Natural killer cell (primary cell): ENCODE results near the gene TCF7L1. TPM values are rescaled to one million over a fixed set of nuclear protein-coding genes. Genes with fewer than 3 reads are reported as not detected.

Source experiments
- ATAC-seq, 3 donors: fragments of 150-1000 bp in 2 of 3; fragments of 200-7000 bp in 1 of 3; cut with Tn5 transposase; 1 replicate in 1 of 3; 2 replicates in 2 of 3; pipeline ENCODE4 v1.10.0; 2021; ENCODE audit warnings: mild to moderate bottlenecking in 2 of 3, moderate library complexity in 2 of 3
- DNase-seq, 2 donors: peaks; one replicate each; pipeline versions ENCODE4 v3.0.0 to v3.0.0-alpha.2; 2013 to 2021; ENCODE audit warnings: mixed read lengths in 1 of 2
- H3K27ac ChIP-seq: one replicate; pipeline ENCODE4 v1.5.1; 2013; ENCODE audit warnings: mild to moderate bottlenecking, low read length
- H3K27me3 ChIP-seq: one replicate; pipeline ENCODE4 v1.6.1; 2013; ENCODE audit warnings: low read length; ENCODE audit not compliant: control insufficient read depth, insufficient read depth
- H3K36me3 ChIP-seq: one replicate; pipeline ENCODE4 v1.6.1; 2013; ENCODE audit warnings: low read length; ENCODE audit not compliant: control insufficient read depth, insufficient read depth
- H3K4me1 ChIP-seq: one replicate; pipeline ENCODE4 v1.6.1; 2013; ENCODE audit warnings: low read length; ENCODE audit not compliant: control insufficient read depth, insufficient read depth
- H3K4me3 ChIP-seq: one replicate; pipeline ENCODE4 v1.5.1; 2013; ENCODE audit warnings: low read length
- H3K9me3 ChIP-seq: one replicate; pipeline ENCODE4 v1.6.1; 2013; ENCODE audit warnings: low read length; ENCODE audit not compliant: control insufficient read depth, insufficient read depth
- H3K27ac Mint-ChIP-seq, 2 donors: one replicate each; pipeline ENCODE4 v1.8.0; 2022; ENCODE audit warnings: mild to moderate bottlenecking in 2 of 2, mixed read lengths in 2 of 2, moderate library complexity in 1 of 2
- H3K27me3 Mint-ChIP-seq, 2 donors: one replicate each; pipeline ENCODE4 v1.8.0; 2022; ENCODE audit warnings: low read depth in 2 of 2, mixed read lengths in 2 of 2
- H3K36me3 Mint-ChIP-seq: one replicate; pipeline ENCODE4 v1.8.0; 2022; ENCODE audit warnings: mixed read lengths
- H3K4me1 Mint-ChIP-seq, 2 donors: one replicate each; pipeline ENCODE4 v1.8.0; 2022; ENCODE audit warnings: mixed read lengths in 2 of 2
- H3K4me3 Mint-ChIP-seq: one replicate; pipeline ENCODE4 v1.8.0; 2022; ENCODE audit warnings: mild to moderate bottlenecking, moderate library complexity, mixed read lengths
- H3K9me3 Mint-ChIP-seq, 2 donors: one replicate each; pipeline ENCODE4 v1.8.0; 2022; ENCODE audit warnings: mixed read lengths in 2 of 2
- CTCF ChIP-seq: fragments of 200-600 bp; IDR thresholded peaks from one replicate; pipeline ENCODE4 v1.8.0; 2022; ENCODE audit warnings: antibody characterized with exemption
- WGBS: methylation state at CpG from one replicate; pipeline ENCODE4 v1.1.7; 2013; ENCODE audit warnings: missing lambda C conversion rate; ENCODE audit not compliant: insufficient coverage; 5-methylcytosine and 5-hydroxymethylcytosine counted together
- intact Hi-C: fragments of 100-400 bp; cut with micrococcal nuclease; formaldehyde crosslinking; loops from one replicate; pipeline ENCODE4 v1.14.2; 2022
- total RNA-seq, 4 donors: library from RNA; stranded (reverse); fragments of 120-200 nt in 1 of 4; gene quantifications; one replicate each; pipeline versions ENCODE4 v1.2.3 to v1.2.4, GENCODE V29; 2013 to 2022

TCF7L1 gene
- total RNA-seq, 3 donors from 2014 or later (not counting 1 experiment from before 2014, with no cell fraction given): not detected

- Mint-ChIP-seq H3K4me3 (no peak overlapping the region), H3K4me1 (peaks cover 17 to 18% of the 10 kb centered on the region in 2 donors), H3K36me3 (no peaks in the 10 kb centered on the region), H3K9me3 (no peaks in the 10 kb centered on the region), H3K27me3 (peaks cover 3 to 12% of the 10 kb centered on the region in 2 donors), H3K27ac (no peak overlapping the region)
- peaks cover 15% of the 10 kb centered on the region for H3K4me1 ChIP-seq
- H3K4me3 ChIP-seq: no peak overlapping the region
- H3K27ac ChIP-seq: no peak overlapping the region
- TF ChIP-seq CTCF: no peak
- 88% methylated on average over 12 of the region's 12 CpGs for WGBS
- no peak for DNase-seq
- ATAC-seq: no peak
- no peaks in the 10 kb centered on the region for H3K36me3 ChIP-seq
- H3K9me3 ChIP-seq: no peaks in the 10 kb centered on the region
- intact Hi-C loops: no loop called here
- no peaks in the 10 kb centered on the region for H3K27me3 ChIP-seq
Measured at GRCh38 chr2:85189606-85190270, 56.5 kb downstream of the TCF7L1 start.

- peaks cover 2% of the 10 kb centered on the region for H3K4me1 ChIP-seq
- no peak for DNase-seq
- ATAC-seq: no peak
- no peak for TF ChIP-seq CTCF
- H3K9me3 ChIP-seq: no peaks in the 10 kb centered on the region
- no peaks in the 10 kb centered on the region for H3K27me3 ChIP-seq
- H3K27me3 Mint-ChIP-seq: peaks cover 3 to 12% of the 10 kb centered on the region in 2 donors
- H3K4me3 Mint-ChIP-seq: no peak overlapping the region
- H3K27ac Mint-ChIP-seq: no peak overlapping the region
- intact Hi-C loops: no loop called here
- peaks cover 6 to 7% of the 10 kb centered on the region in 2 donors for H3K4me1 Mint-ChIP-seq
- no peaks in the 10 kb centered on the region for H3K9me3 Mint-ChIP-seq
- no peak overlapping the region for H3K27ac ChIP-seq
- no peaks in the 10 kb centered on the region for H3K36me3 Mint-ChIP-seq
- H3K4me3 ChIP-seq: no peak overlapping the region
- WGBS: 91% methylated on average over 2 of the region's 2 CpGs
- no peaks in the 10 kb centered on the region for H3K36me3 ChIP-seq
Measured at GRCh38 chr2:85191157-85191556, 58.0 kb downstream of the TCF7L1 start.

GRCh38 chr2:85194780-85195480, 61.7 kb downstream of the TCF7L1 start:
- no peak overlapping the region for H3K27ac Mint-ChIP-seq
- no peak for ATAC-seq
- Histone ChIP-seq H3K27me3 (no peaks in the 10 kb centered on the region), H3K4me3 (no peak overlapping the region), H3K4me1 (no peaks in the 10 kb centered on the region), H3K27ac (no peak overlapping the region), H3K36me3 (no peaks in the 10 kb centered on the region), H3K9me3 (no peaks in the 10 kb centered on the region)
- intact Hi-C loops: no loop called here
- peaks cover 12 to 16% of the 10 kb centered on the region in 2 donors for H3K27me3 Mint-ChIP-seq
- DNase-seq: no peak
- H3K4me3 Mint-ChIP-seq: no peak overlapping the region
- 81% methylated on average over 8 of the region's 8 CpGs for WGBS
- H3K36me3 Mint-ChIP-seq: no peaks in the 10 kb centered on the region
- no peak for TF ChIP-seq CTCF
- no peaks in the 10 kb centered on the region for H3K9me3 Mint-ChIP-seq
- no peaks in the 10 kb centered on the region for H3K4me1 Mint-ChIP-seq
